Measurements from ENCODE around the gene CD48.

CD48 gene

DNA sequence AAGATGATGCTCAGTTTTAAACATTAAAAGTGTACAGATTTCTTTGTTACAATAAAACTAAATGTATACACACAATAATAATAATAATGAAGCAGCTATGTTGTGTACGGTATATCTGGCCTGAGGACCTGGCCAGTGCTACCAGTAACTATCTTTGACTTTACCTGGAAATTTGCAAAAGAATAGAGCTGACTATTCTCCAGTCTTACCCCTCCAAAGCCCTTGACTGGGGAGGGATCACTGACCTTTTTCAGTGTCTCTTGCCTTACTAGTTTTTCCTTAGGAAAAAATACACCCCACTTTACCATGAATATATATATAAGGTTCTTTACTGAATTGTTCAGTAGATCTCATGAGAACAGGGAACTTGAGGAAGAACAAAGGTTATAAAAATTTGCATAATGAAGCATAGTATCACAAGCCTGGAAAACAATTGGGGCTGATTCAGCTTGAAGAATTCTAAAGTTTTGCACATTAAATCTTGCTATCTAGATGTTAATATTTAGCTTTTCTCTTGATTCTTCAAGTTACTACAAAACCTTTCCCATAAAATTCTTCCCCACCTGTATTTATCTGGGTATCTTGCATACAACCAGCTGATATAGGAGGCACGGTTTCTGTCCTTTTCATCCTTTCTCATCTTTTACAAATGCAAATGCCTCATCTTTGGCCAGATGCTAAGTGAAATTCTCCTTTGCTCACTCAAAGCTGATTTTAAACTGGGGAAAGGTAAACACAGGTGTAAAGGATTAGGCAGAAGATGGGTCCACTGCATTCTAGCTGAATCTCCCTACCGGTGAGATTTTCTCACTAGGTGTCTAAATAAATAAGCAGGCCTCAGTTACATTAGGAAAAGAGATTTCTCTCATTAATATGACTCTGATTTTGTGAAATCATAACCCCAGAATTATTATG is 39.8 kb downstream of the CD48 start:
- TF ChIP-seq CTCF (conservative IDR thresholded peaks at IDR 0.05; ENCODE audit: control insufficient read depth, insufficient read depth, low read depth, low read length) = no peak
- H3K4me3 ChIP-seq (ENCODE audit: control insufficient read depth, low read depth, low read length) = no peak overlapping the region
- DNase-seq (ENCODE audit: low read depth) = no peak

GRCh38 chr1:160670701-160671100 is 40.9 kb downstream of the CD48 start:
- TF ChIP-seq CTCF (conservative IDR thresholded peaks at IDR 0.05; ENCODE audit: control insufficient read depth, insufficient read depth, low read depth, low read length) = no peak
- H3K4me3 ChIP-seq (ENCODE audit: control insufficient read depth, low read depth, low read length) = no peak overlapping the region
- DNase-seq (ENCODE audit: low read depth) = no peak

GRCh38 chr1:160669802-160670201 is 41.8 kb downstream of the CD48 start:
- no peak for TF ChIP-seq CTCF (conservative IDR thresholded peaks at IDR 0.05; ENCODE audit: control insufficient read depth, insufficient read depth, low read depth, low read length)
- no peak for DNase-seq (ENCODE audit: low read depth)
- no peak overlapping the region for H3K4me3 ChIP-seq (ENCODE audit: control insufficient read depth, low read depth, low read length)

DNA sequence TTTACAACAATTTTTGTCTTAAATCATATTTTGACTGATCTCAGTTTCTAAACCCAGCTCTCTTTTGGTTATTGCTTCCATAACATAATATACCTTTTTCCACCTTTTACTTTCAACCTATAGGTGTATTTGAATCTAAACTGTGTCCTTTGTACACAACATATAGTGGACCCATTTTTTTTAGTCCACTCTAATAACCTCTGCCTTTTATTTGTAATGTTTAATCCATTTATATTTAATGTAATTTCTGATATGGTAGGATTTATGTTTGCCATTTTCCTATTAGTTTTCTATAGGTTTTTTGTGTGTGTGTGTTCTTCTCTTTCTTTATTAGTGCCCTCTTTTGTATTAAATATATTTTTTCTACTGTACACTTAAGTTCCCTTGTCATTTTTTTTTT is 42.3 kb downstream of the CD48 start:
- H3K4me3 ChIP-seq (ENCODE audit: control insufficient read depth, low read depth, low read length) = no peak overlapping the region
- DNase-seq (ENCODE audit: low read depth) = no peak
- no peak for TF ChIP-seq CTCF (conservative IDR thresholded peaks at IDR 0.05; ENCODE audit: control insufficient read depth, insufficient read depth, low read depth, low read length)

DNA sequence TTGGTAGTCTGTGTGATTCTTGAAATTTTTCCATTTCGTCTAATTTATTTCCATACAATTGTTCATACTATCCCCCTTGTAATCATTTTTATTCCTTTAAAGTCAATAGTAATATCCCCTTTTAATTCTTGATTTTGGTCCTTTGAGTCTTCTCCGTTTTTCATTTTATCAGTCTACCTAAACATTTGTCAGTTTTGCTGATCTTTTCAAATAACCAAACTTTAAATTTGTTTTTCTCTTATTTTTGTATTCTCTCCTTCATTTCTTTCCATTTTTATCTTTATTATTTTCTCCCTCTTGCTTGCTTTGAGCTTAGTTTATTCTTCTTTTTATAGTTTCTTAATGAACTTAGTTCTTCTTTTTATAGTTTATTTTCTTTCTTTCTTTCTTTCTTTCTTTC is 43.7 kb downstream of the CD48 start:
- TF ChIP-seq CTCF (conservative IDR thresholded peaks at IDR 0.05; ENCODE audit: control insufficient read depth, insufficient read depth, low read depth, low read length) = no peak
- no peak overlapping the region for H3K4me3 ChIP-seq (ENCODE audit: control insufficient read depth, low read depth, low read length)
- no peak for DNase-seq (ENCODE audit: low read depth)

DNA sequence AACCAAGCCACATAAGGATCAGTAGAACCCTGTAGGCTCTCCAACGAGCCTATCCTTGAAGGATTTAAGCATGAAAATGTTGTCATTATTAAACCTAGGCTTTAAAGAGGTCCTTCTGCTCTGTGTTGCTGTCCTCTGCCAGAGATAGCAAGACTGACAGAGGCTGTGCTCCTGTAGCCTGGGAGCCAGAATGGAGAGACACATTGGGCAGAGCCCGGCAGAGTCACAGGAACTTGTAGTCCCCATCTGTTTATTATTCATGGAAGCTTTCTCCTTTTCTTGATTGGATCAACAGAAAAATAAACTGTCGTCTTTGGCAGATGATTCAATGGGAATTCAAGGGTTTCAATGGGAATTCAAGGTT is 45.6 kb downstream of the CD48 start:
- TF ChIP-seq CTCF (conservative IDR thresholded peaks at IDR 0.05; ENCODE audit: control insufficient read depth, insufficient read depth, low read depth, low read length) = no peak
- no peak overlapping the region for H3K4me3 ChIP-seq (ENCODE audit: control insufficient read depth, low read depth, low read length)
- DNase-seq (ENCODE audit: low read depth) = no peak
